Natural killer cell (primary cell): ENCODE measurements around the gene NDUFB6. TPM values are rescaled to one million over a fixed set of nuclear protein-coding genes. Genes with fewer than 3 reads are reported as not detected.

Source experiments
- ATAC-seq, 3 donors: fragments of 150-1000 bp in 2 of 3; fragments of 200-7000 bp in 1 of 3; cut with Tn5 transposase; 1 replicate in 1 of 3; 2 replicates in 2 of 3; pipeline ENCODE4 v1.10.0; 2021; ENCODE audit warnings: mild to moderate bottlenecking in 2 of 3, moderate library complexity in 2 of 3
- DNase-seq, 2 donors: peaks; one replicate each; pipeline versions ENCODE4 v3.0.0 to v3.0.0-alpha.2; 2013 to 2021; ENCODE audit warnings: mixed read lengths in 1 of 2
- H3K27ac ChIP-seq: one replicate; pipeline ENCODE4 v1.5.1; 2013; ENCODE audit warnings: mild to moderate bottlenecking, low read length
- H3K27me3 ChIP-seq: one replicate; pipeline ENCODE4 v1.6.1; 2013; ENCODE audit warnings: low read length; ENCODE audit not compliant: control insufficient read depth, insufficient read depth
- H3K36me3 ChIP-seq: one replicate; pipeline ENCODE4 v1.6.1; 2013; ENCODE audit warnings: low read length; ENCODE audit not compliant: control insufficient read depth, insufficient read depth
- H3K4me1 ChIP-seq: one replicate; pipeline ENCODE4 v1.6.1; 2013; ENCODE audit warnings: low read length; ENCODE audit not compliant: control insufficient read depth, insufficient read depth
- H3K4me3 ChIP-seq: one replicate; pipeline ENCODE4 v1.5.1; 2013; ENCODE audit warnings: low read length
- H3K9me3 ChIP-seq: one replicate; pipeline ENCODE4 v1.6.1; 2013; ENCODE audit warnings: low read length; ENCODE audit not compliant: control insufficient read depth, insufficient read depth
- H3K27ac Mint-ChIP-seq, 2 donors: one replicate each; pipeline ENCODE4 v1.8.0; 2022; ENCODE audit warnings: mild to moderate bottlenecking in 2 of 2, mixed read lengths in 2 of 2, moderate library complexity in 1 of 2
- H3K27me3 Mint-ChIP-seq, 2 donors: one replicate each; pipeline ENCODE4 v1.8.0; 2022; ENCODE audit warnings: low read depth in 2 of 2, mixed read lengths in 2 of 2
- H3K36me3 Mint-ChIP-seq: one replicate; pipeline ENCODE4 v1.8.0; 2022; ENCODE audit warnings: mixed read lengths
- H3K4me1 Mint-ChIP-seq, 2 donors: one replicate each; pipeline ENCODE4 v1.8.0; 2022; ENCODE audit warnings: mixed read lengths in 2 of 2
- H3K4me3 Mint-ChIP-seq: one replicate; pipeline ENCODE4 v1.8.0; 2022; ENCODE audit warnings: mild to moderate bottlenecking, moderate library complexity, mixed read lengths
- H3K9me3 Mint-ChIP-seq, 2 donors: one replicate each; pipeline ENCODE4 v1.8.0; 2022; ENCODE audit warnings: mixed read lengths in 2 of 2
- WGBS: methylation state at CpG from one replicate; pipeline ENCODE4 v1.1.7; 2013; ENCODE audit warnings: missing lambda C conversion rate; ENCODE audit not compliant: insufficient coverage; 5-methylcytosine and 5-hydroxymethylcytosine counted together
- intact Hi-C: fragments of 100-400 bp; cut with micrococcal nuclease; formaldehyde crosslinking; loops from one replicate; pipeline ENCODE4 v1.14.2; 2022
- total RNA-seq, 4 donors: library from RNA; stranded (reverse); fragments of 120-200 nt in 1 of 4; gene quantifications; one replicate each; pipeline versions ENCODE4 v1.2.3 to v1.2.4, GENCODE V29; 2013 to 2022
- TF ChIP-seq, protein P1 (sequence below): fragments of 200-600 bp; IDR thresholded peaks from one replicate; pipeline ENCODE4 v1.8.0; 2022; ENCODE audit warnings: antibody characterized with exemption

NDUFB6 gene
- total RNA-seq = 10 to 100 TPM; 12.6 to 14.6 (median 13.3) TPM
- total RNA-seq (2013) = 21.7 TPM

DNA sequence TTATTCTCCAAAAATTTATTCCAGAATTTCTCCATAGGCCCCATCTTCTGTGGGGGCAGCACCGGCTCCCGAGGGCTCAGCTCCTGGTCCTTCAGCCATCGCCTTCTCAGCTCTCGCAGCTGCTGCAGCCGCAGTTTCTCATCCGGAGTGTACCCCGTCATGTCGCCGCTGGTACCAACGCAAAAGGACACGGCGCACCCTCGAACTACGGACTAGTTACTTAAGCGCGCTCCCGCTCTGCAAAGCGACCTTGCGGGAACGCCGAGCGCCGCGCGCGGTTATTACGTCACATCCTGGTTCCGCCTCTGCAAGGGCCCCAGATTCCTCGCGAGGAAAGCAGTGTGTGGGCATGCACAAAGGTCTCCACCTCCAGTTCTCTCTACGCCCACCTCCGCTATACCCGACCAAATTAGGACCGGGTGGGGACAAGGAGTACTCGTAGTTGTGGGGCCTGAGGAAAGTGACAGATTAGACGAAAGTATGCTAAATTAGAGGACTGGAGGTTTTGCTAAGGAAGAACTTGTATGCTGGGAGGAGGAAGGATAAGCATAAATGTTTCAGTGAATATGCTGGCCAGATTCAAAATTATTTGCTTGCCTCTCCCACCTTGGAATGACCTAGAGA is at the start of gene NDUFB6:
Gene NDUFB6 (minus strand): TSS at position 260 of the 624 bp plus-strand sequence. CDS start 99 bp downstream, at position 161.
- peak within 1 kb of the TSS; percentile 100 for H3K4me3 Mint-ChIP-seq
- peaks cover 9% of the 10 kb centered on the region for H3K4me1 ChIP-seq
- TF ChIP-seq, protein P1, sequence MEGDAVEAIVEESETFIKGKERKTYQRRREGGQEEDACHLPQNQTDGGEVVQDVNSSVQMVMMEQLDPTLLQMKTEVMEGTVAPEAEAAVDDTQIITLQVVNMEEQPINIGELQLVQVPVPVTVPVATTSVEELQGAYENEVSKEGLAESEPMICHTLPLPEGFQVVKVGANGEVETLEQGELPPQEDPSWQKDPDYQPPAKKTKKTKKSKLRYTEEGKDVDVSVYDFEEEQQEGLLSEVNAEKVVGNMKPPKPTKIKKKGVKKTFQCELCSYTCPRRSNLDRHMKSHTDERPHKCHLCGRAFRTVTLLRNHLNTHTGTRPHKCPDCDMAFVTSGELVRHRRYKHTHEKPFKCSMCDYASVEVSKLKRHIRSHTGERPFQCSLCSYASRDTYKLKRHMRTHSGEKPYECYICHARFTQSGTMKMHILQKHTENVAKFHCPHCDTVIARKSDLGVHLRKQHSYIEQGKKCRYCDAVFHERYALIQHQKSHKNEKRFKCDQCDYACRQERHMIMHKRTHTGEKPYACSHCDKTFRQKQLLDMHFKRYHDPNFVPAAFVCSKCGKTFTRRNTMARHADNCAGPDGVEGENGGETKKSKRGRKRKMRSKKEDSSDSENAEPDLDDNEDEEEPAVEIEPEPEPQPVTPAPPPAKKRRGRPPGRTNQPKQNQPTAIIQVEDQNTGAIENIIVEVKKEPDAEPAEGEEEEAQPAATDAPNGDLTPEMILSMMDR = no peak
- no peaks in the 10 kb centered on the region for H3K9me3 Mint-ChIP-seq
- H3K27me3 ChIP-seq = no peaks in the 10 kb centered on the region
- H3K36me3 ChIP-seq = peaks cover 4% of the 10 kb centered on the region
- no peaks in the 10 kb centered on the region for H3K36me3 Mint-ChIP-seq
- H3K4me3 ChIP-seq = peak within 1 kb of the TSS; percentile 79
- intact Hi-C loops = loop anchor here (1.0 to 5.0 kb wide), 5 partner anchors 21 to 428 kb away; partner anchors contain the start of genes ACO1, APTX, RIGI and SMIM27
- peak within 1 kb of the TSS; percentile 88 for H3K27ac ChIP-seq
- no peaks in the 10 kb centered on the region for H3K9me3 ChIP-seq
- peak; percentile 93 to 98 for DNase-seq
- under 1% methylated on average over 32 of the region's 36 CpGs for WGBS
- ATAC-seq = peak; percentile 76 to 91 (median 85)
- H3K4me1 Mint-ChIP-seq = peaks cover 27 to 30% of the 10 kb centered on the region in 2 donors
- H3K27ac Mint-ChIP-seq = peak within 1 kb of the TSS; percentile 99
- peaks cover 8 to 18% of the 10 kb centered on the region in 2 donors for H3K27me3 Mint-ChIP-seq

DNA sequence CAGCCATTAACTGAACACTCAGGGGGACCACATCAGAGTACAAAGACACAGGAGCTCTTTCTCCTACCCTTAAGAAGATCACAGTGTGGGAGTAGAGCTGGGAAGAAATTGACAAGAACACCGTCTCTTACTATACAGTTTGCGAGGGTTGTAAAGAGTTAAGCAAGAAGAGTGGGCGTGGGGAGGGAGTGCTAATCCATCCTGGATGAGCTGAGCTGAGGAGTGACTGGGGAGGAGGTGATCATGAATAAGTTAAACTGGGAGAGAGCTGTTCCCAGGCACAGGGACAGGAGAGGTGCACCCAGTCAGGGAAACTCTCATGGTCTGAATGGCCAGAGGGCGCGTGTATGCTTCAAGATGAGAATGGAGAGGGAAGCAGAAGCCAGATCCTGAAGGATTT is 45.3 kb upstream of the NDUFB6 start:
- no peak for ATAC-seq
- Mint-ChIP-seq H3K27ac (no peak overlapping the region), H3K4me1 (no peaks in the 10 kb centered on the region), H3K36me3 (no peaks in the 10 kb centered on the region), H3K4me3 (no peak overlapping the region), H3K9me3 (no peaks in the 10 kb centered on the region), H3K27me3 (peaks cover 12 to 29% of the 10 kb centered on the region in 2 donors)
- H3K27me3 ChIP-seq = no peaks in the 10 kb centered on the region
- H3K36me3 ChIP-seq = no peaks in the 10 kb centered on the region
- no peak overlapping the region for H3K4me3 ChIP-seq
- TF ChIP-seq, protein P1 = no peak
- H3K4me1 ChIP-seq = no peaks in the 10 kb centered on the region
- 77% methylated on average over 5 of the region's 5 CpGs for WGBS
- intact Hi-C loops = no loop called here
- no peaks in the 10 kb centered on the region for H3K9me3 ChIP-seq
- H3K27ac ChIP-seq = no peak overlapping the region
- no peak for DNase-seq

DNA sequence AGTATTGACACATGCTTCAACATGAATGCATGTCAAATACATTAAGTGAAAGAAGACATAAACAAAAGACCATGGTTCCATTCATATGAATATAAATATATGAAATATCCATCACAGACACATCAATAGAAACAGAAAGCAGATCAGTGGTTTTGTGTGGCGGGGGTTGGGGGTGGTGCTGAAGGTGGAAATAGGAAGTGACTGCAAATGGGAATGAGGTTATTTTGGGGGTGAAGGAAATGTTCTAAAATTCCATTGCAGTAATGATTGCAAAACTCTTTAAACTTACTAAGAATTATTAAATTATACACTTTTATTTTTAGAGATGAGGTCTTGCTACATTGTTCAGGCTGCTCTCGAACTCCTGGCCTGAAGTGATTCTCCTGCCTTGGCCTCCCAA is 33.9 kb upstream of the NDUFB6 start:
- H3K4me1 ChIP-seq = no peaks in the 10 kb centered on the region
- intact Hi-C loops = no loop called here
- Mint-ChIP-seq H3K4me3 (no peak overlapping the region), H3K4me1 (no peaks in the 10 kb centered on the region), H3K9me3 (no peaks in the 10 kb centered on the region), H3K27ac (no peak overlapping the region), H3K27me3 (peaks cover 12 to 39% of the 10 kb centered on the region in 2 donors), H3K36me3 (no peaks in the 10 kb centered on the region)
- H3K27ac ChIP-seq = no peak overlapping the region
- H3K9me3 ChIP-seq = peaks cover 5% of the 10 kb centered on the region
- H3K36me3 ChIP-seq = no peaks in the 10 kb centered on the region
- no peak overlapping the region for H3K4me3 ChIP-seq
- H3K27me3 ChIP-seq = peaks cover 4% of the 10 kb centered on the region
- DNase-seq (no peak), ATAC-seq (no peak)
- WGBS = 85% methylated on average over 1 of the region's 2 CpGs
- TF ChIP-seq, protein P1 = no peak
